HUES6 (cell line): Measurements from ENCODE around the gene CTSO.
"Not testable (repeated sequence)": the region's sequence is repeated elsewhere in the genome, so short reads cannot be mapped to it uniquely, and the experiment has no call there.

Experiments
- H3K27ac ChIP-seq: 2 replicates; pipeline ENCODE4 v1.7.0; 2013; ENCODE audit warnings: low read depth, mild to moderate bottlenecking, low read length, inconsistent platforms
- H3K27me3 ChIP-seq: 2 replicates; pipeline ENCODE4 v1.6.1; 2013; ENCODE audit warnings: low read length; ENCODE audit not compliant: control insufficient read depth, insufficient read depth
- H3K36me3 ChIP-seq: 2 replicates; pipeline ENCODE4 v1.6.1; 2013; ENCODE audit warnings: low read length; ENCODE audit not compliant: control insufficient read depth, insufficient read depth
- H3K4me1 ChIP-seq: 2 replicates; pipeline ENCODE4 v1.6.1; 2013; ENCODE audit warnings: low read length; ENCODE audit not compliant: control insufficient read depth, insufficient read depth
- H3K4me3 ChIP-seq: 2 replicates; pipeline ENCODE4 v1.5.1; 2013; ENCODE audit warnings: low read depth, low read length
- H3K9ac ChIP-seq: one replicate; pipeline ENCODE4 v1.6.1; 2013; ENCODE audit warnings: mild to moderate bottlenecking, low read length
- H3K9me3 ChIP-seq: 2 replicates; pipeline ENCODE4 v1.6.1; 2013; ENCODE audit warnings: low read depth, low read length; ENCODE audit not compliant: control insufficient read depth, insufficient read depth

CTSO gene

GRCh38 chr4:155934634-155935033, 19.0 kb downstream of the CTSO start:
- not testable (repeated sequence) for H3K4me1 ChIP-seq, H3K9ac ChIP-seq, H3K27ac ChIP-seq, H3K27me3 ChIP-seq, H3K4me3 ChIP-seq, H3K36me3 ChIP-seq
- peaks cover 16% of the 10 kb centered on the region for H3K9me3 ChIP-seq

- peaks cover 29% of the 10 kb centered on the region for H3K9me3 ChIP-seq
- H3K27me3 ChIP-seq = no peaks in the 10 kb centered on the region
- H3K9ac ChIP-seq = no peak overlapping the region
- H3K4me1 ChIP-seq = no peaks in the 10 kb centered on the region
- no peak overlapping the region for H3K4me3 ChIP-seq
- no peaks in the 10 kb centered on the region for H3K36me3 ChIP-seq
- no peak overlapping the region for H3K27ac ChIP-seq
Measured at GRCh38 chr4:155931634-155932033, 22.0 kb downstream of the CTSO start.

GRCh38 chr4:155930330-155930729, 23.3 kb downstream of the CTSO start:
- Histone ChIP-seq H3K4me3 (no peak overlapping the region), H3K4me1 (no peaks in the 10 kb centered on the region), H3K27me3 (no peaks in the 10 kb centered on the region), H3K27ac (no peak overlapping the region), H3K36me3 (no peaks in the 10 kb centered on the region), H3K9ac (no peak overlapping the region), H3K9me3 (peaks cover 29% of the 10 kb centered on the region)

GRCh38 chr4:155929833-155930232, 23.8 kb downstream of the CTSO start:
- Histone ChIP-seq H3K4me1 (no peaks in the 10 kb centered on the region), H3K9me3 (peaks cover 29% of the 10 kb centered on the region), H3K4me3 (no peak overlapping the region), H3K27me3 (no peaks in the 10 kb centered on the region), H3K9ac (no peak overlapping the region), H3K27ac (no peak overlapping the region), H3K36me3 (no peaks in the 10 kb centered on the region)

GRCh38 chr4:155924637-155925036, 29.0 kb downstream of the CTSO start:
- H3K36me3 ChIP-seq = no peaks in the 10 kb centered on the region
- H3K9me3 ChIP-seq = peaks cover 13% of the 10 kb centered on the region
- H3K4me3 ChIP-seq = no peak overlapping the region
- no peaks in the 10 kb centered on the region for H3K4me1 ChIP-seq
- H3K27ac ChIP-seq = no peak overlapping the region
- H3K9ac ChIP-seq = no peak overlapping the region
- H3K27me3 ChIP-seq = no peaks in the 10 kb centered on the region

- Histone ChIP-seq H3K4me1 (no peaks in the 10 kb centered on the region), H3K27ac (no peak overlapping the region), H3K27me3 (no peaks in the 10 kb centered on the region), H3K36me3 (no peaks in the 10 kb centered on the region), H3K9me3 (no peaks in the 10 kb centered on the region), H3K9ac (no peak overlapping the region), H3K4me3 (no peak overlapping the region)
Measured at GRCh38 chr4:155921597-155921996, 32.1 kb downstream of the CTSO start.

- no peaks in the 10 kb centered on the region for H3K36me3 ChIP-seq
- H3K9me3 ChIP-seq = no peaks in the 10 kb centered on the region
- no peak overlapping the region for H3K9ac ChIP-seq
- no peak overlapping the region for H3K4me3 ChIP-seq
- H3K27ac ChIP-seq = no peak overlapping the region
- H3K27me3 ChIP-seq = no peaks in the 10 kb centered on the region
- no peaks in the 10 kb centered on the region for H3K4me1 ChIP-seq
Measured at GRCh38 chr4:155914782-155915181, 38.9 kb downstream of the CTSO start.

- no peaks in the 10 kb centered on the region for H3K9me3 ChIP-seq
- no peak overlapping the region for H3K9ac ChIP-seq
- H3K36me3 ChIP-seq = no peaks in the 10 kb centered on the region
- H3K27me3 ChIP-seq = no peaks in the 10 kb centered on the region
- no peak overlapping the region for H3K4me3 ChIP-seq
- H3K27ac ChIP-seq = no peak overlapping the region
- H3K4me1 ChIP-seq = no peaks in the 10 kb centered on the region
Measured at GRCh38 chr4:155911905-155912304, 41.8 kb downstream of the CTSO start.

GRCh38 chr4:155909615-155910226, 43.9 kb downstream of the CTSO start:
- Histone ChIP-seq H3K9ac (no peak overlapping the region), H3K4me1 (no peaks in the 10 kb centered on the region), H3K27ac (no peak overlapping the region), H3K36me3 (no peaks in the 10 kb centered on the region), H3K27me3 (no peaks in the 10 kb centered on the region), H3K4me3 (no peak overlapping the region), H3K9me3 (no peaks in the 10 kb centered on the region)

GRCh38 chr4:155908187-155909139, 45.2 kb downstream of the CTSO start:
- Histone ChIP-seq H3K27ac (no peak overlapping the region), H3K9me3 (no peaks in the 10 kb centered on the region), H3K9ac (no peak overlapping the region)

GRCh38 chr4:155907556-155907955, 46.1 kb downstream of the CTSO start:
- Histone ChIP-seq H3K27me3 (no peaks in the 10 kb centered on the region), H3K27ac (no peak overlapping the region), H3K4me1 (no peaks in the 10 kb centered on the region), H3K9me3 (no peaks in the 10 kb centered on the region), H3K4me3 (no peak overlapping the region), H3K36me3 (no peaks in the 10 kb centered on the region), H3K9ac (no peak overlapping the region)

More at GRCh38 chr4:155908187-155909139, 45.2 kb downstream of the CTSO start:
- Histone ChIP-seq H3K4me1 (no peaks in the 10 kb centered on the region), H3K36me3 (no peaks in the 10 kb centered on the region), H3K27me3 (no peaks in the 10 kb centered on the region), H3K4me3 (no peak overlapping the region)
